ENCODE results near the gene FHOD1.

- TF ChIP-seq GATA2 (IDR thresholded peaks at IDR 0.05; ENCODE audit: low read depth, low read length) (no peak), GATA3 (IDR thresholded peaks at IDR 0.05; ENCODE audit: low read depth, low read length) (no peak)
Observed at GRCh38 chr16:67200491-67200890, 46.8 kb downstream of the FHOD1 start.

All from SH-SY5Y (cell line).